Measurements from ENCODE around the gene GPR87. TPM values are rescaled to one million over a fixed set of nuclear protein-coding genes. Genes with fewer than 3 reads are reported as not detected.

Gene GPR87
- total and polyA plus RNA-seq, 9 of the 15 experiments (the other 6 are each of a cell fraction or from before 2014, with no cell fraction given): not detected

- no peak for DNase-seq (ENCODE audit: extremely low read depth in 1 of 4, low spot score in 3 of 4)
Observed at GRCh38 chr3:151276038-151276686, 40.5 kb downstream of the GPR87 start.

More at GRCh38 chr3:151276038-151276686, 40.5 kb downstream of the GPR87 start:
- Histone ChIP-seq H3K4me3 (no peak overlapping the region), H3K36me3 (ENCODE audit: control insufficient read depth, insufficient read depth, low read length) (no peaks in the 10 kb centered on the region), H3K79me2 (ENCODE audit: control insufficient read depth, insufficient read depth, low read length) (no peaks in the 10 kb centered on the region), H3K9ac (ENCODE audit: insufficient read depth in 1 of 2, low read depth in 2 of 2, low read length in 2 of 2) (no peak overlapping the region), H3K9me1 (ENCODE audit: control insufficient read depth, insufficient read depth, low read length) (no peaks in the 10 kb centered on the region), H4K20me1 (replicated peaks; ENCODE audit: control insufficient read depth, insufficient read depth, low read length) (no peaks in the 10 kb centered on the region), H3K4me1 (replicated peaks in 1 of 2; ENCODE audit: control insufficient read depth in 2 of 2, insufficient read depth in 2 of 2, low read length in 2 of 2) (no peaks in the 10 kb centered on the region), H3K9me3 (replicated peaks; ENCODE audit: control insufficient read depth, insufficient read depth, low read depth, low read length) (no peaks in the 10 kb centered on the region), H3K27ac (ENCODE audit: extremely low read depth, low read depth, low read length) (no peak overlapping the region), H2AFZ (ENCODE audit: low read depth, low read length) (no peak overlapping the region), H3K4me2 (ENCODE audit: insufficient read depth, low read length) (no peak overlapping the region), H3K27me3 (ENCODE audit: control insufficient read depth in 2 of 2, insufficient read depth in 2 of 2, low read length in 2 of 2) (0 out of 5 replicates have a peak, but pooled peaks cover 0 to 5% of the 10 kb centered on the region in 2 experiments)
- 0% methylated on average over 2 of the region's 2 CpGs for WGBS (ENCODE audit: insufficient coverage, low coverage, missing lambda C conversion rate)
- ChIA-PET CTCF (ENCODE audit: low intra/inter-chr PET ratio) (no interaction called here), POLR2A (no interaction called here)
- BruUV-seq (replicated peaks): no TSS peak
- no peak for FAIRE-seq
- in situ Hi-C loops (cut with MboI): no loop called here
- ATAC-seq: no peak
- intact Hi-C loops (cut with micrococcal nuclease): no loop called here
- TF ChIP-seq FOXK1 (CRISPR knock-in tag; IDR thresholded peaks at IDR 0.05; ENCODE audit: borderline replicate concordance): no peak
- TF ChIP-seq NFIX (CRISPR knock-in tag; IDR thresholded peaks at IDR 0.05; ENCODE audit: low read depth): no peak
- TF ChIP-seq ZNF780A (CRISPR knock-in tag; IDR thresholded peaks at IDR 0.05): no peak
- no peak for TF ChIP-seq SMAD3 (CRISPR knock-in tag; conservative IDR thresholded peaks at IDR 0.05)
- TF ChIP-seq ID3 (CRISPR knock-in tag; IDR thresholded peaks at IDR 0.05): no peak
- no peak for TF ChIP-seq ID3 (tag; IDR thresholded peaks at IDR 0.05)
- no peak for TF ChIP-seq ZNF740 (CRISPR knock-in tag; IDR thresholded peaks at IDR 0.05)
- TF ChIP-seq ZNF740 (tag; IDR thresholded peaks at IDR 0.05): no peak
- TF ChIP-seq ZNF384 (IDR thresholded peaks at IDR 0.05; ENCODE audit: low read depth, low read length): no peak
- TF ChIP-seq ZNF165 (CRISPR knock-in tag; IDR thresholded peaks at IDR 0.05; ENCODE audit: borderline replicate concordance): no peak
- TF ChIP-seq, protein P1, sequence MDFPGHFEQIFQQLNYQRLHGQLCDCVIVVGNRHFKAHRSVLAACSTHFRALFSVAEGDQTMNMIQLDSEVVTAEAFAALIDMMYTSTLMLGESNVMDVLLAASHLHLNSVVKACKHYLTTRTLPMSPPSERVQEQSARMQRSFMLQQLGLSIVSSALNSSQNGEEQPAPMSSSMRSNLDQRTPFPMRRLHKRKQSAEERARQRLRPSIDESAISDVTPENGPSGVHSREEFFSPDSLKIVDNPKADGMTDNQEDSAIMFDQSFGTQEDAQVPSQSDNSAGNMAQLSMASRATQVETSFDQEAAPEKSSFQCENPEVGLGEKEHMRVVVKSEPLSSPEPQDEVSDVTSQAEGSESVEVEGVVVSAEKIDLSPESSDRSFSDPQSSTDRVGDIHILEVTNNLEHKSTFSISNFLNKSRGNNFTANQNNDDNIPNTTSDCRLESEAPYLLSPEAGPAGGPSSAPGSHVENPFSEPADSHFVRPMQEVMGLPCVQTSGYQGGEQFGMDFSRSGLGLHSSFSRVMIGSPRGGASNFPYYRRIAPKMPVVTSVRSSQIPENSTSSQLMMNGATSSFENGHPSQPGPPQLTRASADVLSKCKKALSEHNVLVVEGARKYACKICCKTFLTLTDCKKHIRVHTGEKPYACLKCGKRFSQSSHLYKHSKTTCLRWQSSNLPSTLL (IDR thresholded peaks at IDR 0.05): no peak
- TF ChIP-seq ZKSCAN8 (CRISPR knock-in tag; IDR thresholded peaks at IDR 0.05): no peak
- no peak for TF ChIP-seq ZBTB43 (CRISPR knock-in tag; IDR thresholded peaks at IDR 0.05)

Measured in K562 (cell line).